K562 (cell line): ENCODE data around the gene IL2RG. TPM values are rescaled to one million over a fixed set of nuclear protein-coding genes. Genes with fewer than 3 reads are reported as not detected.
A peak's percentile ranks its signal among the peaks of the same experiment; 100 is the strongest.

Source experiments
- ATAC-seq: fragments of 200-7000 bp; cut with Tn5 transposase; 3 replicates; pipeline ENCODE4 v1.9.1; 2020; ENCODE audit warnings: moderate library complexity
- BruUV-seq: library from RNA; stranded (reverse); fragments of 400-500 nt; replicated peaks from 2 replicates; lab custom pipeline; 2021; lab: Mats Ljungman, UMichigan
- CTCF ChIA-PET: fragments of 300-600 bp; formaldehyde crosslinking; extraction: SDS; loops from one replicate; lab custom pipeline; 2021; ENCODE audit warnings: low intra/inter-chr PET ratio; lab: Yijun Ruan, JAX
- POLR2A ChIA-PET: fragments of 300-600, 350-650 bp; sonication (Branson Sonifier 250); formaldehyde crosslinking; extraction: SDS; loops from one replicate; lab custom pipeline; 2021; ENCODE audit warnings: antibody characterized with exemption, inconsistent platforms; lab: Yijun Ruan, JAX
- DNase-seq, 4 experiments: peaks; one replicate each; pipeline versions ENCODE4 v3.0.0 to v3.0.0-alpha.2; 2011 to 2018; ENCODE audit warnings: low spot score in 3 of 4, mixed read lengths in 3 of 4; ENCODE audit errors: extremely low read depth in 1 of 4
- FAIRE-seq: peaks from 2 replicates; lab custom pipeline; 2011; peaks lifted over from hg19 to GRCh38; lab: Jason Lieb, UNC
- H2AFZ ChIP-seq: 2 replicates; pipeline ENCODE4 v1.6.0; 2011; ENCODE audit warnings: low read depth, low read length, control low read depth, inconsistent platforms
- H3K27ac ChIP-seq: fragments of 200-600 bp; 3 replicates; pipeline ENCODE4 v1.8.0; 2011; ENCODE audit warnings: low read depth, mild to moderate bottlenecking, control low read depth, inconsistent platforms, low read length, moderate library complexity, mixed read lengths; ENCODE audit errors: extremely low read depth
- H3K27me3 ChIP-seq, 2 experiments: fragments of 300-600 bp in 1 of 2; 2 replicates in 1 of 2; 3 replicates in 1 of 2; pipeline versions ENCODE4 v1.6.0 to v1.8.0; 2011; ENCODE audit warnings: inconsistent platforms in 2 of 2, low read length in 2 of 2, mild to moderate bottlenecking in 1 of 2, mixed read lengths in 1 of 2, moderate library complexity in 1 of 2; ENCODE audit not compliant: control insufficient read depth in 2 of 2, insufficient read depth in 2 of 2
- H3K36me3 ChIP-seq: fragments of 300-600 bp; 3 replicates; pipeline ENCODE4 v1.8.0; 2011; ENCODE audit warnings: mild to moderate bottlenecking, low read length, inconsistent platforms; ENCODE audit not compliant: control insufficient read depth, insufficient read depth
- H3K4me1 ChIP-seq, 2 experiments: fragments of 200-600 bp in 1 of 2; replicated peaks in 1 of 2; 2 replicates in 1 of 2; 3 replicates in 1 of 2; pipeline versions ENCODE4 v1.5.1 to v1.8.0; 2011; ENCODE audit warnings: inconsistent platforms in 2 of 2, low read length in 2 of 2, mild to moderate bottlenecking in 1 of 2, mixed read lengths in 1 of 2, moderate library complexity in 1 of 2; ENCODE audit not compliant: control insufficient read depth in 2 of 2, insufficient read depth in 2 of 2
- H3K4me2 ChIP-seq: 2 replicates; pipeline ENCODE4 v1.6.1; 2011; ENCODE audit warnings: low read length, control low read depth, inconsistent platforms, mixed read lengths; ENCODE audit not compliant: insufficient read depth
- H3K4me3 ChIP-seq: fragments of 200-600 bp; sonication (generic), shearing (Covaris generic); 2 replicates; pipeline ENCODE4 v1.5.1; 2016; ENCODE audit warnings: control low read depth, inconsistent platforms
- H3K79me2 ChIP-seq: fragments of 200-600 bp; 3 replicates; pipeline ENCODE4 v1.8.0; 2011; ENCODE audit warnings: low read length, inconsistent platforms; ENCODE audit not compliant: control insufficient read depth, insufficient read depth
- H3K9ac ChIP-seq, 2 experiments: 2 replicates each; pipeline versions ENCODE4 v1.6.0 to v1.6.1; 2011; ENCODE audit warnings: low read depth in 2 of 2, low read length in 2 of 2, control low read depth in 1 of 2, inconsistent platforms in 1 of 2, mild to moderate bottlenecking in 1 of 2, mixed read lengths in 1 of 2; ENCODE audit not compliant: insufficient read depth in 1 of 2
- H3K9me1 ChIP-seq: one replicate; pipeline ENCODE4 v1.6.0; 2011; ENCODE audit warnings: inconsistent platforms, mild to moderate bottlenecking, low read length, moderate library complexity; ENCODE audit not compliant: control insufficient read depth, insufficient read depth
- H3K9me3 ChIP-seq: replicated peaks from 2 replicates; pipeline ENCODE4 v1.5.1; 2011; ENCODE audit warnings: low read depth, low read length, inconsistent platforms; ENCODE audit not compliant: control insufficient read depth, insufficient read depth
- H4K20me1 ChIP-seq: replicated peaks from 2 replicates; pipeline ENCODE4 v1.6.1; 2011; ENCODE audit warnings: low read length, inconsistent platforms, mixed read lengths; ENCODE audit not compliant: control insufficient read depth, insufficient read depth
- CEBPG ChIP-seq, 3 experiments: fragments of 200-800 bp in 1 of 3; sonication (Bioruptor generic) in 1 of 3; sonication (generic) in 1 of 3; formaldehyde crosslinking in 1 of 3; IDR thresholded peaks in 2 of 3; conservative IDR thresholded peaks in 1 of 3; 2 replicates each; pipeline versions ENCODE4 v1.6.1 to v1.8.0; 2016 to 2022; ENCODE audit warnings: missing compliant biosample characterization in 2 of 3, missing genetic modification characterization in 2 of 3, mild to moderate bottlenecking in 1 of 3, missing genetic modification reagents in 1 of 3
- HDAC6 ChIP-seq: IDR thresholded peaks from 2 replicates; pipeline ENCODE4 v1.6.1; 2012; ENCODE audit warnings: low read depth, mild to moderate bottlenecking, control low read depth, inconsistent platforms, low read length, moderate library complexity
- PATZ1 ChIP-seq: fragments of 250-450 bp; sonication (Bioruptor Pico); IDR thresholded peaks from 2 replicates; pipeline ENCODE4 v1.5.0; 2020; ENCODE audit warnings: mild to moderate bottlenecking, borderline replicate concordance
- ZNF696 ChIP-seq: fragments of 250-450 bp; sonication (Bioruptor Pico); conservative IDR thresholded peaks from 2 replicates; pipeline ENCODE4 v1.4.0; 2020; ENCODE audit warnings: mild to moderate bottlenecking, moderate library complexity
- WGBS: fragments of 100-300 bp; shearing (Covaris generic); methylation state at CpG from one replicate; pipeline ENCODE4 v1.1.6; 2016; ENCODE audit warnings: low coverage, mixed read lengths; ENCODE audit not compliant: insufficient coverage; ENCODE audit errors: missing lambda C conversion rate; 5-methylcytosine and 5-hydroxymethylcytosine counted together
- in situ Hi-C: fragments of 300-500 bp; cut with MboI; formaldehyde crosslinking; loops from 4 replicates; pipeline ENCODE4 v1.15.0; 2018; ENCODE audit warnings: inconsistent platforms, mixed read lengths
- intact Hi-C: fragments of 100-400 bp; cut with micrococcal nuclease; formaldehyde crosslinking; loops from 2 replicates; pipeline ENCODE4 v1.14.2; 2022
- polyA plus RNA-seq, 8 experiments: library from polyadenylated mRNA; depleted of rRNA in 4 of 8; stranded (reverse) in 5 of 8; unstranded in 3 of 8; fragments of >200 nt; fragmentation: Nextera tagmentation in 2 of 8; fragmentation: Illumina TruSeq in 1 of 8; extraction: Ambion mirVana in 2 of 8; extraction: Trizol in 1 of 8; gene quantifications; 2 replicates each; pipeline versions ENCODE4 v1.2.1 to v1.2.3, GENCODE V29; 2011 to 2014; ENCODE audit warnings: inconsistent platforms in 1 of 8, missing spikeins in 1 of 8
- total RNA-seq, 7 experiments: library from RNA; depleted of rRNA in 6 of 7; stranded (reverse); fragments of >200 nt in 6 of 7; fragmentation: Illumina TruSeq in 2 of 7; extraction: Trizol in 2 of 7; gene quantifications; 2 replicates each; pipeline versions ENCODE4 v1.2.1 to v1.2.3, GENCODE V29; 2011 to 2021; ENCODE audit warnings: low replicate concordance in 1 of 7
- TF ChIP-seq, protein P1 (sequence below): fragments of 250-450 bp; sonication (Bioruptor Pico); IDR thresholded peaks from 2 replicates; pipeline ENCODE4 v1.9.0; 2021; ENCODE audit warnings: mild to moderate bottlenecking, inconsistent platforms

The IL2RG gene
- total and polyA plus RNA-seq, 9 of the 15 experiments (the other 6 are each of a cell fraction or from before 2014, with no cell fraction given): 5.5 to 55.4 (median 19.7) TPM

GRCh38 chrX:71128166-71128833 is 16.9 kb upstream of the IL2RG start:
- Histone ChIP-seq H2AFZ (no peak overlapping the region), H3K4me2 (no peak overlapping the region), H3K9me3 (no peaks in the 10 kb centered on the region), H4K20me1 (0 out of 2 replicates have a peak, but pooled peaks cover 5% of the 10 kb centered on the region), H3K9ac (0 out of 4 replicates have a peak overlapping the region, but pooled peaks of 1 of the 2 experiments have one; percentile 12), H3K27me3 (no peaks in the 10 kb centered on the region), H3K4me1 (peaks cover 24 to 34% of the 10 kb centered on the region in 2 experiments; a peak in 4 of 5 replicates), H3K79me2 (no peaks in the 10 kb centered on the region; the same call in 2 of the 3 replicates), H3K36me3 (peaks cover 95% of the 10 kb centered on the region), H3K27ac (no peak overlapping the region), H3K4me3 (no peak overlapping the region), H3K9me1 (no peaks in the 10 kb centered on the region)
- CTCF ChIA-PET: interaction anchor here (1.0 to 1.6 kb wide), 3 partner anchors 28 to 50 kb away, joined by 3 to 6 read pairs (median 4); no protein-coding TSS in a partner anchor
- FAIRE-seq (no peak), DNase-seq (no peak), ATAC-seq (no peak)
- TF ChIP-seq PATZ1 (CRISPR knock-in tag) (no peak), HDAC6 (no peak), ZNF696 (CRISPR knock-in tag) (no peak), CEBPG (CRISPR knock-in tag; IDR thresholded peaks at IDR 0.05) (no peak), CEBPG (tag; conservative IDR thresholded peaks at IDR 0.05 in 1 of 2, IDR thresholded peaks at IDR 0.05 in 1 of 2) (no peak)
- TF ChIP-seq, protein P1, sequence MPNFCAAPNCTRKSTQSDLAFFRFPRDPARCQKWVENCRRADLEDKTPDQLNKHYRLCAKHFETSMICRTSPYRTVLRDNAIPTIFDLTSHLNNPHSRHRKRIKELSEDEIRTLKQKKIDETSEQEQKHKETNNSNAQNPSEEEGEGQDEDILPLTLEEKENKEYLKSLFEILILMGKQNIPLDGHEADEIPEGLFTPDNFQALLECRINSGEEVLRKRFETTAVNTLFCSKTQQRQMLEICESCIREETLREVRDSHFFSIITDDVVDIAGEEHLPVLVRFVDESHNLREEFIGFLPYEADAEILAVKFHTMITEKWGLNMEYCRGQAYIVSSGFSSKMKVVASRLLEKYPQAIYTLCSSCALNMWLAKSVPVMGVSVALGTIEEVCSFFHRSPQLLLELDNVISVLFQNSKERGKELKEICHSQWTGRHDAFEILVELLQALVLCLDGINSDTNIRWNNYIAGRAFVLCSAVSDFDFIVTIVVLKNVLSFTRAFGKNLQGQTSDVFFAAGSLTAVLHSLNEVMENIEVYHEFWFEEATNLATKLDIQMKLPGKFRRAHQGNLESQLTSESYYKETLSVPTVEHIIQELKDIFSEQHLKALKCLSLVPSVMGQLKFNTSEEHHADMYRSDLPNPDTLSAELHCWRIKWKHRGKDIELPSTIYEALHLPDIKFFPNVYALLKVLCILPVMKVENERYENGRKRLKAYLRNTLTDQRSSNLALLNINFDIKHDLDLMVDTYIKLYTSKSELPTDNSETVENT (CRISPR knock-in tag): no peak
- POLR2A ChIA-PET: interaction anchor here (1.4 to 4.2 kb wide), 2 partner anchors 10 to 11 kb away, joined by 4 to 29 read pairs; partner anchors contain the start of gene MED12
- in situ Hi-C loops (no loop called here), intact Hi-C loops (no loop called here)
- WGBS: 73% methylated on average over 10 of the region's 12 CpGs
- no TSS peak for BruUV-seq
